Trophoblast cell (in vitro differentiated cells and primary cell): ENCODE results near the gene GIMAP1.

Source experiments
- DNase-seq, 2 donors: peaks; one replicate each; pipeline ENCODE4 v3.0.0-alpha.2; 2016
- H2AFZ ChIP-seq: 2 replicates; pipeline ENCODE4 v1.6.1; 2013; ENCODE audit warnings: low read length, moderate library complexity, mild to moderate bottlenecking; ENCODE audit not compliant: insufficient read depth, poor library complexity
- H2AK5ac ChIP-seq: 2 replicates; pipeline ENCODE4 v1.6.1; 2013; ENCODE audit warnings: mild to moderate bottlenecking, low read length
- H2BK120ac ChIP-seq: 2 replicates; pipeline ENCODE4 v1.6.1; 2013; ENCODE audit warnings: low read length, mild to moderate bottlenecking, moderate library complexity; ENCODE audit not compliant: insufficient read depth, poor library complexity
- H2BK12ac ChIP-seq: 2 replicates; pipeline ENCODE4 v1.6.1; 2013; ENCODE audit warnings: mild to moderate bottlenecking, low read length, moderate library complexity
- H2BK5ac ChIP-seq: 2 replicates; pipeline ENCODE4 v1.6.1; 2013; ENCODE audit warnings: low read length, low read depth, moderate library complexity, mild to moderate bottlenecking; ENCODE audit not compliant: poor library complexity
- H3K14ac ChIP-seq: 2 replicates; pipeline ENCODE4 v1.6.1; 2013; ENCODE audit warnings: mild to moderate bottlenecking, low read length
- H3K18ac ChIP-seq: 2 replicates; pipeline ENCODE4 v1.6.1; 2013; ENCODE audit warnings: mild to moderate bottlenecking, low read length
- H3K23ac ChIP-seq: 2 replicates; pipeline ENCODE4 v1.6.1; 2013; ENCODE audit warnings: low read length
- H3K27ac ChIP-seq: 2 replicates; pipeline ENCODE4 v1.5.1; 2013; ENCODE audit warnings: low read depth, mild to moderate bottlenecking, inconsistent platforms, low read length, moderate library complexity
- H3K27me3 ChIP-seq: 2 replicates; pipeline ENCODE4 v1.6.1; 2013; ENCODE audit warnings: inconsistent platforms, mild to moderate bottlenecking, low read length, moderate library complexity; ENCODE audit not compliant: insufficient read depth
- H3K36me3 ChIP-seq, 2 experiments: 1 replicate in 1 of 2; 2 replicates in 1 of 2; pipeline ENCODE4 v1.6.1; 2013; ENCODE audit warnings: low read length in 2 of 2, mild to moderate bottlenecking in 2 of 2, moderate library complexity in 1 of 2; ENCODE audit not compliant: insufficient read depth in 2 of 2, control insufficient read depth in 1 of 2
- H3K4ac ChIP-seq: 2 replicates; pipeline ENCODE4 v1.6.1; 2013; ENCODE audit warnings: low read depth, mild to moderate bottlenecking, low read length, moderate library complexity
- H3K4me1 ChIP-seq, 2 experiments: 1 replicate in 1 of 2; 2 replicates in 1 of 2; pipeline ENCODE4 v1.6.1; 2013; ENCODE audit warnings: low read length in 2 of 2, mild to moderate bottlenecking in 2 of 2, moderate library complexity in 1 of 2; ENCODE audit not compliant: insufficient read depth in 2 of 2, control insufficient read depth in 1 of 2
- H3K4me2 ChIP-seq: 2 replicates; pipeline ENCODE4 v1.6.1; 2013; ENCODE audit warnings: inconsistent platforms, mild to moderate bottlenecking, low read length, moderate library complexity
- H3K4me3 ChIP-seq: 2 replicates; pipeline ENCODE4 v1.5.1; 2013; ENCODE audit warnings: mild to moderate bottlenecking, low read depth, low read length, inconsistent platforms
- H3K79me1 ChIP-seq: one replicate; pipeline ENCODE4 v1.6.1; 2013; ENCODE audit warnings: low read length
- H3K79me2 ChIP-seq: 2 replicates; pipeline ENCODE4 v1.6.1; 2013; ENCODE audit warnings: low read length, mild to moderate bottlenecking; ENCODE audit not compliant: control insufficient read depth, insufficient read depth, poor library complexity
- H3K9ac ChIP-seq: 2 replicates; pipeline ENCODE4 v1.6.1; 2013; ENCODE audit warnings: mild to moderate bottlenecking, low read length
- H3K9me3 ChIP-seq: 2 replicates; pipeline ENCODE4 v1.6.1; 2013; ENCODE audit warnings: low read depth, mild to moderate bottlenecking, control low read depth, inconsistent platforms, low read length; ENCODE audit not compliant: insufficient read depth
- H4K12ac ChIP-seq: 2 replicates; pipeline ENCODE4 v1.6.1; 2013; ENCODE audit warnings: low read depth, mild to moderate bottlenecking, low read length, moderate library complexity
- H4K8ac ChIP-seq: 2 replicates; pipeline ENCODE4 v1.6.1; 2013; ENCODE audit warnings: low read depth, mild to moderate bottlenecking, low read length, moderate library complexity
- H4K91ac ChIP-seq: one replicate; pipeline ENCODE4 v1.6.1; 2013; ENCODE audit warnings: low read depth, mild to moderate bottlenecking, low read length, moderate library complexity
- WGBS: extraction: QIAGEN DNeasy Blood & Tissue Kit; methylation state at CpG from one replicate; pipeline ENCODE4 v1.1.7; 2013; ENCODE audit warnings: missing lambda C conversion rate; ENCODE audit not compliant: insufficient read length, insufficient coverage; ENCODE audit errors: extremely low coverage; 5-methylcytosine and 5-hydroxymethylcytosine counted together

The GIMAP1 gene

GRCh38 chr7:150722431-150722931 is 6.1 kb downstream of the GIMAP1 start:
- Histone ChIP-seq H3K36me3 (no peaks in the 10 kb centered on the region), H2BK5ac (no peak overlapping the region), H3K4ac (no peak overlapping the region), H4K12ac (no peak overlapping the region), H2AFZ (no peak overlapping the region), H3K79me2 (no peaks in the 10 kb centered on the region), H3K27ac (no peak overlapping the region), H4K8ac (no peak overlapping the region), H3K79me1 (no peaks in the 10 kb centered on the region), H3K9me3 (peaks cover 3% of the 10 kb centered on the region), H2BK12ac (no peak overlapping the region), H2AK5ac (no peak overlapping the region), H2BK120ac (no peak overlapping the region), H3K9ac (no peak overlapping the region), H3K27me3 (no peaks in the 10 kb centered on the region), H3K4me2 (no peak overlapping the region), H3K23ac (no peak overlapping the region), H3K18ac (no peak overlapping the region), H3K4me3 (no peak overlapping the region), H3K4me1 (no peaks in the 10 kb centered on the region), H4K91ac (no peak overlapping the region), H3K14ac (no peak overlapping the region)
- WGBS = no CpG with 5 or more reads among the region's 12 CpGs
- no peak for DNase-seq

GRCh38 chr7:150723467-150723866 is 7.1 kb downstream of the GIMAP1 start:
- no peaks in the 10 kb centered on the region for H3K4me1 ChIP-seq
- no peaks in the 10 kb centered on the region for H3K79me1 ChIP-seq
- no peak overlapping the region for H2AFZ ChIP-seq
- H4K8ac ChIP-seq = no peak overlapping the region
- no peak overlapping the region for H3K4me3 ChIP-seq
- H4K12ac ChIP-seq = no peak overlapping the region
- H3K27me3 ChIP-seq = no peaks in the 10 kb centered on the region
- no peak overlapping the region for H3K14ac ChIP-seq
- no peak overlapping the region for H2BK12ac ChIP-seq
- H3K36me3 ChIP-seq = no peaks in the 10 kb centered on the region
- no peak overlapping the region for H3K23ac ChIP-seq
- H2BK5ac ChIP-seq = no peak overlapping the region
- no peak overlapping the region for H2BK120ac ChIP-seq
- no peak overlapping the region for H3K4me2 ChIP-seq
- peaks cover 5% of the 10 kb centered on the region for H3K9me3 ChIP-seq
- H3K9ac ChIP-seq = no peak overlapping the region
- H4K91ac ChIP-seq = no peak overlapping the region
- no peak overlapping the region for H3K18ac ChIP-seq
- H3K79me2 ChIP-seq = no peaks in the 10 kb centered on the region
- no peak overlapping the region for H3K27ac ChIP-seq
- no peak for DNase-seq
- no peak overlapping the region for H2AK5ac ChIP-seq
- no CpG with 5 or more reads among the region's 1 CpG for WGBS
- H3K4ac ChIP-seq = no peak overlapping the region

- H4K91ac ChIP-seq = no peak overlapping the region
- H3K27ac ChIP-seq = no peak overlapping the region
- no peaks in the 10 kb centered on the region for H3K36me3 ChIP-seq
- no peaks in the 10 kb centered on the region for H3K4me1 ChIP-seq
- no peak overlapping the region for H2BK12ac ChIP-seq
- no CpG with 5 or more reads among the region's 3 CpGs for WGBS
- no peak overlapping the region for H4K12ac ChIP-seq
- H3K9me3 ChIP-seq = peaks cover 5% of the 10 kb centered on the region
- H3K23ac ChIP-seq = no peak overlapping the region
- H3K4me3 ChIP-seq = no peak overlapping the region
- no peak overlapping the region for H4K8ac ChIP-seq
- no peak overlapping the region for H3K18ac ChIP-seq
- no peak overlapping the region for H3K4me2 ChIP-seq
- no peak for DNase-seq
- H2AFZ ChIP-seq = no peak overlapping the region
- H3K14ac ChIP-seq = no peak overlapping the region
- no peak overlapping the region for H2BK5ac ChIP-seq
- no peak overlapping the region for H3K9ac ChIP-seq
- H3K79me1 ChIP-seq = no peaks in the 10 kb centered on the region
- H3K4ac ChIP-seq = no peak overlapping the region
- no peaks in the 10 kb centered on the region for H3K27me3 ChIP-seq
- no peaks in the 10 kb centered on the region for H3K79me2 ChIP-seq
- no peak overlapping the region for H2BK120ac ChIP-seq
- H2AK5ac ChIP-seq = no peak overlapping the region
Observed at GRCh38 chr7:150727381-150727780, 11.0 kb downstream of the GIMAP1 start.

GRCh38 chr7:150728011-150728410 is 11.6 kb downstream of the GIMAP1 start:
- H3K14ac ChIP-seq = no peak overlapping the region
- H3K9ac ChIP-seq = no peak overlapping the region
- no peak overlapping the region for H3K23ac ChIP-seq
- no peak overlapping the region for H3K27ac ChIP-seq
- H3K18ac ChIP-seq = no peak overlapping the region
- no peaks in the 10 kb centered on the region for H3K36me3 ChIP-seq
- H2BK12ac ChIP-seq = no peak overlapping the region
- no peak overlapping the region for H3K4me3 ChIP-seq
- peaks cover 7% of the 10 kb centered on the region for H3K9me3 ChIP-seq
- no peak overlapping the region for H4K91ac ChIP-seq
- no peak overlapping the region for H2BK120ac ChIP-seq
- no peak overlapping the region for H2AK5ac ChIP-seq
- no peak overlapping the region for H4K12ac ChIP-seq
- H2AFZ ChIP-seq = no peak overlapping the region
- H3K4ac ChIP-seq = no peak overlapping the region
- H3K79me1 ChIP-seq = no peaks in the 10 kb centered on the region
- no peaks in the 10 kb centered on the region for H3K79me2 ChIP-seq
- H3K4me1 ChIP-seq = no peaks in the 10 kb centered on the region
- no peak for DNase-seq
- H3K27me3 ChIP-seq = no peaks in the 10 kb centered on the region
- no peak overlapping the region for H2BK5ac ChIP-seq
- H4K8ac ChIP-seq = no peak overlapping the region
- no peak overlapping the region for H3K4me2 ChIP-seq
